H4 (cell line): ENCODE results near the gene HINT3. TPM values are rescaled to one million over a fixed set of nuclear protein-coding genes. Genes with fewer than 3 reads are reported as not detected.
"Not testable (repeated sequence)": the region's sequence is repeated elsewhere in the genome, so short reads cannot be mapped to it uniquely, and the experiment has no call there.

ENCODE experiments used
- DNase-seq: peaks from one replicate; pipeline ENCODE4 v3.0.0-alpha.2; 2015; ENCODE audit warnings: low spot score
- total RNA-seq: library from RNA; depleted of rRNA; stranded (reverse); fragments of >200 nt; shearing (Covaris generic); gene quantifications from 2 replicates; pipeline ENCODE4 v1.2.3, GENCODE V29; 2014

The HINT3 gene
- total RNA-seq, 1 experiment from 2014 or later: 10.6 TPM

DNA sequence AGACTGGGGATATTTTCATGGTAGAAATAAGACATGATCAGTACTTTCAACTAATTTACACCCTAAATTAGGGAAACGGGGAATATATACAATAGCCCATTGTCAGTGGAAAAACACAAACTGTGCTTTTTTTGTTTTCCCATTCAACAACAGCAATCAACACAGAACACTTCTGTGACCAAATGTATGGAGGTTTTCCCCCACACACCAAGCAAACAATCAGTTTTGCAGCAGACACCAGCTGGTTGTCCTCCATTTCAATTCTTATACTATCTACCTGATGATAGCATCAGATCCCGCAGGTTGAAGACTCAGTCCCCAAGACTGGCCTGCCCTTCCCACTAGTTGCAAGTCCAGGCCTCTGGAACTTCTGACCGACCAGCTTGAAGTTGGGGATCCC lies 4.5 kb downstream of the HINT3 start:
- DNase-seq: no peak

DNA sequence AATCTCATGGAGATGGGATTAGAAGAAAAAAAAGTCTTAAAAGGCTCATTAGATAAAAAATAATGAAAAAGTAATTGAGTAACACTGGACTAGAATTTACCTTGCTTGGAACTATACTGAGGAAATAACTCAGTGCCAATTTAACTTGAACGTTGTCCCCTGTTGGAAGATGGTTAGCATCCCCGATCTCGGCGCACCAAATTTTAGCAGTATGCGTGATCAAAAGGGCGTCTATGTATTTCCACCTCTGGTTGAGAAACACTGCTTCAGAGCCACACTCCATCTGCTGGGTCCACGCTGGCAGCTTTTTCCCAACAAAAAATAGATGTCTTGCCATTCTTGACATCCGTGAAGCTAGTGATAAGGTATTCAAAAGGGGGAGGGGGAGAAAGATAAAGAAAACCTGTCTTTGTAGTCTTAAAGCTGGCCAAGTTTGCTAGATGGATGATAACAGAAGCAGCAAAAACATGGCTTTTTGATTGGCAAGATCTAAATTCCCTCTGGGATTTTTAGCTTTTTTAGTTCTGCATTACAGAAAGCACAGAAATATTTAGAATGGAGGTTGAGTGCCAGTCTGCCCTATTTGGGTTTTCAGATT lies 6.4 kb downstream of the HINT3 start:
- DNase-seq: no peak

DNA sequence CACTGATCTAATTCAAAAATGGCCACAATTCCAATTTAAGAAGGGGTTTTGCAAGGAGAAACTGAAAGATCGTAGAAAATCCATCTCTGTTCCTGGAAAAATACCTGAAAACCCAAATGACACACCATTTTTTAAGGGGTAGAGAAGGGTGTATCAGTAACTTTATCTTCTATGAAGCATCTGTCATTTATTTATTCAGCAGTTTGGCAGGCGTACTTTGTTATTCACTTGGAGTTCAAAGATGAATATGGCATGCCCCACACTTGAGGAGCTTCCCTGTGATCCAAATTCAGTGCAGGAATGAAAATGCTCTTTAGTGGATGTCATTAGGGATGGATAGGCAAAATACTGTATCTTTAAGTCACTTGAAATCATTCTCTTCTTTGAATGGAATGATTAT lies 7.2 kb downstream of the HINT3 start:
- no peak for DNase-seq

GRCh38 chr6:125966569-125966968 lies 10.0 kb downstream of the HINT3 start:
- no peak for DNase-seq

DNA sequence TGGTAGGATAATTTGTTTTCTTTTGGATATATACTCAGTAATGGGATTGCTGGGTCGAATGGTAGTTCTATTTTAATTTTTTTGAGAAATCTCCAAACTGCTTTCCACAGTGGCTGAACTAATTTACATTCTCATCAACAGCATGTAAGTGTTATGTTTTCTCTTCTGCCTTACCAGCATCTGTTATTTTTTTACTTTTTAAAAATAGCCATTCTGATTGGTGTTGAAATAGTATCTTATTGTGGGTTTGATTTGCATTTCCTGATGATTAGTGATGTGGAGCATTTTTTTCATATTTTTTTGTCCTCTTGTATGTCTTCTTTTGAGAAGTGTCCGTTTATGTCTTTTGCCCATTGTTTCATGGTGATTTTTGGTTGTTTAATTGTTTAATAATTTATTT lies 11.9 kb downstream of the HINT3 start:
- no peak for DNase-seq

DNA sequence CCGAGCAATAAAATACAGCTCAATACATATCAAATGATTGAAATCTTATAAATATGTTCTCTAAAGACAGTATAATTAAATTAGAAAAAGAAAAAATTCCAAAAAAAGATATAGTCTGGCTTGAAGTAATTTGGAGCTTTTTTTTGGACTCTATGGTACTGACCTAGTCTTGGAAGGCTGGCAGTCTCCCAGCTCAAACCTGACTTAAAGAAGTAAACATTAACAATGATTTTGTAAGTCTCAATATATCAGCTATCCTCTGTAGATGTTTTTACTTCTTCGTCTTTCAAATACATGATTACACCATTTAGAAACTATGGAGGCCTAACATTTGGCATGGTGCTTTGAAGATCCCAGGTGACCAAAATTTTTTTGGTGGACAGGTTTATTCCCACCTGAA lies 14.2 kb downstream of the HINT3 start:
- no peak for DNase-seq

DNA sequence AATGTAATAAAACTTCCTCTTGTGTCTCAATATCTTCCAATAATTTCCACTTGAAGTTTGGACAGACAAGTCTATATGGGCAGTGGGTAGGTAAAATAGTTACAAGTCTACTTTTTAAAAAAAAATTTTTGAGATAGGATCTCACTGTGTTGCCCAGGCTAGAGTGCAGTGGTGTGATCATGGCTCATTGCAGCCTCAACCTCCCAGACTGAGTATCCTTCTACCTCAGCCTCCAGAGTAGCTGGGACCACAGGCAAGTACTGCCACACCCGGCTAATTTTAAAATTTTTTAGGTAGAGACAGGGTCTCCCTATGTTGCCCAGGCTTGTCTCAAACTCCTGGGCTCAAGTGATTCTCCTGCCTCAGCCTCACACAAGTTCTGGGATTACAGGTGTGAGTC lies 15.9 kb downstream of the HINT3 start:
- not testable (repeated sequence) for DNase-seq

GRCh38 chr6:125974214-125974866 lies 17.8 kb downstream of the HINT3 start:
- peak; percentile 25 for DNase-seq

- no peak for DNase-seq
These were observed 22.5 kb downstream of the HINT3 start for GRCh38 chr6:125979101-125979500.

DNA sequence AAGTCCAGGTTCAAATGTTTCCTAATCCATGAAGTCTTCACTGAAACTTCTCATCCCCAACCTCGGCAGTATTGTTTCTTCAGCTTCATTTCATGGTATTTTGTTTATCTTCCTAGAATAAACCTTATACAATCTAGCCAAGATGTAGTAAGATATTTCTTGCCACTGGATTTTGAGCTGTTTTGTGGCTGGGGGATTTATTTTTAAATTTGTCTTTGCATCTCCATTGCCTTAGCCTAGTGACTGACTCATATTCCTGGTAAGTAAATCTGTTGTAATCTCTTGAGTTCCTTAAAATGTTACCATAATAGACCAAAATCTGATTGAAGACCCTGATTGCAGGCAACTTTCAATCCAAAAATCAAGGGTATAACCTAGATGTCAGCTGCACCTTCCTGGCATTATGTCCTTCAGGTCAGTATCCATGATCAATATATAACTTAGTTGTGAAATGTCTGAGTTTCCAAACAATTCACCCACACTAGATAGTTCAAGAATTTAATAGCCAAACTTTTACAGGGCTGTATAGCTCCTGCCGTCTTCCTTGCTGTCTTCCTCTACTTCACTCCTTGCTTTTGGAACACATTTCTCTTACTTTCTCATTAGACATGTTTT lies 25.1 kb downstream of the HINT3 start:
- DNase-seq: no peak

- peak; percentile 52 for DNase-seq
These were observed 26.8 kb downstream of the HINT3 start for GRCh38 chr6:125983246-125983945.

DNA sequence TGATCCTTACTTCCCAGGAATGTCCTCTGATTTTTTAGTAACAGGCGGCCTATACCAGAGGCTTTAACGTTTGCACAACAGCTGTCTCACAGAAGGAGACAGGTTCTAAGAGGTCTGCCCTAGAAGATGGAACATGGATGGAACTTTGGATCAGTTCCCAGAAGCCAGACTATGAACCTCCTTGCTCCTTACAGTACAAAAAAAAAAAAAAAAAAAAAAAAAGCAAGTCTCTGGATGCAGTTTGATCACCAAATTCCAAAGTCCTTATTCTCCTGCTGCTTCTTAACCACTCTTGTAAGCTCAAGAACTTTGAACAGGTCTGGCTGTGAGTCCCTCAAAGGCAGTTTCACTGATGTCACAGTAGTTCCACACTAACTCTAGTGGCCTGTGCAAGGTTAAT lies 27.7 kb downstream of the HINT3 start:
- DNase-seq: peak; percentile 4

GRCh38 chr6:125985522-125985921 lies 29.0 kb downstream of the HINT3 start:
- no peak for DNase-seq

DNA sequence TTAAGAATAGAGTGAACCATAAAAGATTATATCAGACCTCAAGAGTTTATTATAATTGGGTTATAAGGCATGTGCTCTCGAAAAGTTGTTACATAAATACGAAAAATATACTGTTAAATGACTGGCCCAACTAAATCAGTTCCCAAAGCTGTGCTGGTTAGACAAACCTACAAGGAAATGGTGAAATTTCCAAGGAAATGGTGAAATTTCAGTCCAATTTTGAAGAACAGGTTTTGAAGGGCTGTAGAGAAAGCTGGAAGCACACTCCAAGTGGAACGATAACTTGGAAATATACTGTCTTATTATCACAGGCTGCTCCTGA lies 29.4 kb downstream of the HINT3 start:
- no peak for DNase-seq

GRCh38 chr6:125986301-125987025 lies 29.9 kb downstream of the HINT3 start, which contains the start of gene TRMT11:
Gene TRMT11 (plus strand): TSS chr6:125986540. CDS start chr6:125986551, 11 bp downstream.
- DNase-seq: peak; percentile 80

GRCh38 chr6:125987026-125987617 lies 30.6 kb downstream of the HINT3 start:
- DNase-seq: peak; percentile 10

DNA sequence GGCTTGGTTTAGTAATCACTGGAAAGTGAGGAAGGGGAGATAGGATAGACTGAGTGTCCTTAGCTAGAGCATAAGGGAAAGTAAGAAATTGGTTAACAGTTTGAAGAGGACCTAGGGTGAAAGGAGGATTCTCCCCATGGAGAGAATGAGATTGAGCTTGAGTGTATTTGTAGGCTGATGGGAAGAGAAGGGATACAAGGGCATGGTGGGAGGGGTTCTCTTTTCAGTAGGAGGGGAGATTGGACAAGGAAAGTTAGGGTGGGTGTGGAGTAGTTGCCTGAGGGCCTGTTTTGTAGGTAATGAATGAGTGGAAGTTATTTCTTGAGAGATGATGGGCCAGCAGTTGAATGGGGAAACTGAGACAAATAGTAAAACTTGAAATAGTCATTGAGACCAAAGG lies 31.7 kb downstream of the HINT3 start:
- DNase-seq: no peak

DNA sequence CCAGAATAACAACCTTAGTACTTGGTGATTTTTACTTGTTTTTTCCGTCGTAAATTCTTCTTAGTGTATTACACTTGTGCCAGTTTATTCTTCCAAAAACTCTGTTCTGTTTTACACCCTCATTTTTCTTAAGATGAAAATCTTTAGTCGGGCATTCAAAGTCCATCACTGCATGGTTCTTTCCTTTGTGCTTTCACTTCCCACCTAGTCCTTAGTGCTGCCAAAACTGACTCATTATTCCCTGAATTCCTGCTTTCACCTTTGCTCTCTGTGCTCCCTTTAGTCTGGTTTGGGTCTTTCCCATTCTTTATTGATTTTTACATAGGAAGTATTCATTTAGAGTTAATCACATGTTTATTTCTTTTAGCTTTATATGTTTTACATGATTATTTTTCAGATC lies 33.1 kb downstream of the HINT3 start:
- no peak for DNase-seq

- no peak for DNase-seq
These were observed 35.1 kb downstream of the HINT3 start for GRCh38 chr6:125991653-125992052.

GRCh38 chr6:125994670-125995488 lies 38.3 kb downstream of the HINT3 start:
- DNase-seq: no peak
